Measurements from ENCODE around the gene KRTAP21-1.

The KRTAP21-1 gene

DNA sequence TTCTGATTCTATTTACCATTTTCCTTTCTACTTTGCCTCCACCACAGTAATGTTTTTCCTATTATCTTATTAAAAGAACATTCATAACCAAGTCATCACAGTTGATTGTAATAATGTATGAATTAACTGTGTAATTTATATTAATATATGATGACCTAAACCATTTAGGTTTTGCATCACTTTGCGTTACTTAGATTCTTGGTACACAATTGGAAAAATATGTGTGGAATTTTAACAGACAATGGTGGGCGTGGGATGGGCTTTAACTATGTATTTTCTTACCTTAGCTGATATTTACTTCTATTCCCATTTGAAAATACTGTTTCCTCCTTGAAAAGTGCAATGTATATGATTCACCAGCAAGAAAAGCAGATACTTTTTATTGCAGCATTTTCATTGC, 40.3 kb downstream of the KRTAP21-1 start:
- Histone ChIP-seq H3K9me3 (ENCODE audit: insufficient read depth, low read length) (no peaks in the 10 kb centered on the region), H3K27ac (ENCODE audit: low read depth, low read length) (no peak overlapping the region), H3K4me3 (ENCODE audit: insufficient read depth, low read length, poor library complexity, severe bottlenecking) (no peak overlapping the region), H3K79me2 (ENCODE audit: insufficient read depth, low read length) (no peaks in the 10 kb centered on the region), H3K27me3 (ENCODE audit: low read length) (no peaks in the 10 kb centered on the region), H3F3A (ENCODE audit: insufficient read depth) (no peaks in the 10 kb centered on the region), H3K9ac (ENCODE audit: low read length) (no peak overlapping the region), H4K20me1 (ENCODE audit: low read depth, low read length) (no peaks in the 10 kb centered on the region), H3K36me3 (ENCODE audit: low read length) (no peaks in the 10 kb centered on the region), H3K9me2 (replicated peaks; ENCODE audit: insufficient read depth, low read length) (no peaks in the 10 kb centered on the region), H3K4me2 (ENCODE audit: low read depth, low read length, poor library complexity, severe bottlenecking) (no peak overlapping the region), H2AFZ (ENCODE audit: low read depth, low read length, severe bottlenecking) (no peak overlapping the region)
- TF ChIP-seq EZH2phosphoT487 (conservative IDR thresholded peaks at IDR 0.05; ENCODE audit: low read length), result no peak

- Histone ChIP-seq H3K9me2 (replicated peaks; ENCODE audit: insufficient read depth, low read length) (no peaks in the 10 kb centered on the region), H3K36me3 (ENCODE audit: low read length) (no peaks in the 10 kb centered on the region), H3K9me3 (ENCODE audit: insufficient read depth, low read length) (no peaks in the 10 kb centered on the region), H2AFZ (ENCODE audit: low read depth, low read length, severe bottlenecking) (no peak overlapping the region), H4K20me1 (ENCODE audit: low read depth, low read length) (no peaks in the 10 kb centered on the region), H3K4me3 (ENCODE audit: insufficient read depth, low read length, poor library complexity, severe bottlenecking) (no peak overlapping the region), H3K79me2 (ENCODE audit: insufficient read depth, low read length) (no peaks in the 10 kb centered on the region), H3K27me3 (ENCODE audit: low read length) (no peaks in the 10 kb centered on the region), H3K27ac (ENCODE audit: low read depth, low read length) (no peak overlapping the region), H3K9ac (ENCODE audit: low read length) (no peak overlapping the region), H3K4me2 (ENCODE audit: low read depth, low read length, poor library complexity, severe bottlenecking) (no peak overlapping the region), H3F3A (ENCODE audit: insufficient read depth) (no peaks in the 10 kb centered on the region)
- TF ChIP-seq CTCF (IDR thresholded peaks at IDR 0.05; ENCODE audit: insufficient read depth, low read length, poor library complexity, severe bottlenecking), result no peak
- TF ChIP-seq EZH2phosphoT487 (conservative IDR thresholded peaks at IDR 0.05; ENCODE audit: low read length), result no peak
Measured at GRCh38 chr21:30714456-30714855, 40.8 kb downstream of the KRTAP21-1 start.

DNA sequence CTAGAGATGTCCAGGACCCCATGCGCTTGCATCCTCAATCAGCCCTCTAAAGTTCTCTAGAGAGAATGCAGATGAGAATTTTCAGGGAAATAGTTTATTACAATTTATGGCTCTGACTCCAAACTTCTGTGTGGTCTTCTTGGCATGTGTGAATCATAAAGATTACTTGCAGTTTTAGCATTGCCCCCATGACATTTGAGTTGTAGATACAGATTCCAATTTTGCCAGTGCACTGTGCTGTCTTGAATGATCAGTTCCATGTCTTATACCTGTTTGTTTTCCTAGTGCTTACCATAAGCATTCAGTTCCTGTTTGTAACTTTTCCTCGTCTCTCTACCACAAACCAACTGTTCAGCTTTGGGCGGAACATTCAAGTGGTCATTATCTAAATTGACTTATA, 41.5 kb downstream of the KRTAP21-1 start:
- no peak overlapping the region for H3K4me3 ChIP-seq (ENCODE audit: insufficient read depth, low read length, poor library complexity, severe bottlenecking)
- TF ChIP-seq EZH2phosphoT487 (conservative IDR thresholded peaks at IDR 0.05; ENCODE audit: low read length) (no peak), CTCF (IDR thresholded peaks at IDR 0.05; ENCODE audit: insufficient read depth, low read length, poor library complexity, severe bottlenecking) (no peak)
- no peak overlapping the region for H2AFZ ChIP-seq (ENCODE audit: low read depth, low read length, severe bottlenecking)
- no peaks in the 10 kb centered on the region for H3K79me2 ChIP-seq (ENCODE audit: insufficient read depth, low read length)
- no peak overlapping the region for H3K27ac ChIP-seq (ENCODE audit: low read depth, low read length)
- H3K36me3 ChIP-seq (ENCODE audit: low read length), result no peaks in the 10 kb centered on the region
- no peaks in the 10 kb centered on the region for H3K9me3 ChIP-seq (ENCODE audit: insufficient read depth, low read length)
- H3K9ac ChIP-seq (ENCODE audit: low read length), result no peak overlapping the region
- H3K4me2 ChIP-seq (ENCODE audit: low read depth, low read length, poor library complexity, severe bottlenecking), result no peak overlapping the region
- no peaks in the 10 kb centered on the region for H3F3A ChIP-seq (ENCODE audit: insufficient read depth)
- no peaks in the 10 kb centered on the region for H3K27me3 ChIP-seq (ENCODE audit: low read length)
- no peaks in the 10 kb centered on the region for H4K20me1 ChIP-seq (ENCODE audit: low read depth, low read length)
- H3K9me2 ChIP-seq (replicated peaks; ENCODE audit: insufficient read depth, low read length), result no peaks in the 10 kb centered on the region

DNA sequence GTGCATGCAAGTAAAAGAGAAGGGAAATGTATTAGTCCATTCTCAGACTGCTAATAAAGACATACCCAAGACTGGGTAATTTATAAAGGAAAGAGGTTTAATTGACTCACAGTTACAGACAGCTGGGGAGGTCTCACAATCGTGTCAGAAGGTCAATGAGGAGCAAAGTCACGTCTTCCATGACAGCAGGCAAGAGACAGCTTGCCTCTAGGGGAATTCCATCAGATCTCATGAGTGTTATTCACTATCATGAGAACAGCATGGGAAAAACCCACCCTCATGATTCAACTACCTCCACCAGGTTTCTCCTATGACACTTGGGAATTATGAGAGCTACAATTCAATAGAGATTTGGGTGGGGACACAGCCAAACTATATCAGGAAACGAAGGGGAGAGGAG, 44.7 kb downstream of the KRTAP21-1 start:
- H3K36me3 ChIP-seq (ENCODE audit: low read length), result no peaks in the 10 kb centered on the region
- no peaks in the 10 kb centered on the region for H3K9me2 ChIP-seq (replicated peaks; ENCODE audit: insufficient read depth, low read length)
- no peak overlapping the region for H2AFZ ChIP-seq (ENCODE audit: low read depth, low read length, severe bottlenecking)
- H3F3A ChIP-seq (ENCODE audit: insufficient read depth), result no peaks in the 10 kb centered on the region
- TF ChIP-seq EZH2phosphoT487 (conservative IDR thresholded peaks at IDR 0.05; ENCODE audit: low read length), result no peak
- no peak for TF ChIP-seq CTCF (IDR thresholded peaks at IDR 0.05; ENCODE audit: insufficient read depth, low read length, poor library complexity, severe bottlenecking)
- no peak overlapping the region for H3K9ac ChIP-seq (ENCODE audit: low read length)
- H3K9me3 ChIP-seq (ENCODE audit: insufficient read depth, low read length), result no peaks in the 10 kb centered on the region
- H3K4me2 ChIP-seq (ENCODE audit: low read depth, low read length, poor library complexity, severe bottlenecking), result no peak overlapping the region
- no peaks in the 10 kb centered on the region for H4K20me1 ChIP-seq (ENCODE audit: low read depth, low read length)
- H3K4me3 ChIP-seq (ENCODE audit: insufficient read depth, low read length, poor library complexity, severe bottlenecking), result no peak overlapping the region
- H3K27ac ChIP-seq (ENCODE audit: low read depth, low read length), result no peak overlapping the region
- H3K79me2 ChIP-seq (ENCODE audit: insufficient read depth, low read length), result no peaks in the 10 kb centered on the region
- no peaks in the 10 kb centered on the region for H3K27me3 ChIP-seq (ENCODE audit: low read length)

Data from SU-DHL-6 (cell line).